ENCODE measurements around the gene COL4A6.

GRCh38 chrX:108132034-108132433 is 306.2 kb downstream of the COL4A6 start:
- TF ChIP-seq CTCF (IDR thresholded peaks at IDR 0.05; ENCODE audit: low read length) (no peak), EZH2 (IDR thresholded peaks at IDR 0.05; ENCODE audit: borderline replicate concordance, low read length) (no peak)

Data from OCI-LY1 (cell line).